Colon (tissue), 2 donors: ENCODE measurements around the gene POC5.

Source experiments
- FAIRE-seq: peaks from 2 replicates; lab custom pipeline; 2012; peaks lifted over from hg19 to GRCh38; lab: Jason Lieb, UNC
- donor health status: control.
- donor health status: control.

POC5 gene

GRCh38 chr5:75659791-75660450 is 57.3 kb downstream of the POC5 start:
- no peak for FAIRE-seq

GRCh38 chr5:75656311-75657003 is 60.8 kb downstream of the POC5 start:
- FAIRE-seq, result no peak

- no peak for FAIRE-seq
Observed at GRCh38 chr5:75654693-75655295, 62.4 kb downstream of the POC5 start.

- no peak for FAIRE-seq
Observed at GRCh38 chr5:75653521-75653920, 63.7 kb downstream of the POC5 start.

- no peak for FAIRE-seq
Observed at GRCh38 chr5:75651575-75652238, 65.5 kb downstream of the POC5 start.

GRCh38 chr5:75648712-75649111 is 68.5 kb downstream of the POC5 start:
- FAIRE-seq, result no peak

GRCh38 chr5:75640826-75641225 is 76.4 kb downstream of the POC5 start:
- FAIRE-seq, result no peak

- FAIRE-seq, result no peak
Observed at GRCh38 chr5:75640395-75640794, 76.8 kb downstream of the POC5 start.

- FAIRE-seq, result no peak
Observed at GRCh38 chr5:75639535-75640311, 77.5 kb downstream of the POC5 start.

- no peak for FAIRE-seq
Observed at GRCh38 chr5:75637949-75638348, 79.3 kb downstream of the POC5 start.

GRCh38 chr5:75632321-75632720 is 84.9 kb downstream of the POC5 start:
- FAIRE-seq, result no peak

- FAIRE-seq, result no peak
Observed at GRCh38 chr5:75630875-75631274, 86.4 kb downstream of the POC5 start.

GRCh38 chr5:75627801-75628200 is 89.4 kb downstream of the POC5 start:
- no peak for FAIRE-seq

- no peak for FAIRE-seq
Observed at GRCh38 chr5:75626959-75627358, 90.3 kb downstream of the POC5 start.
